Duodenal mucosa (tissue), 2 donors: ENCODE data around the gene CYSRT1.
A peak's percentile ranks its signal among the peaks of the same experiment; 100 is the strongest.

Source experiments
- H3K27ac ChIP-seq: one replicate; pipeline ENCODE4 v1.7.0; 2013; ENCODE audit warnings: low read depth, low read length
- H3K27me3 ChIP-seq, 2 donors: one replicate each; pipeline ENCODE4 v1.7.0; 2013; ENCODE audit warnings: low read length in 2 of 2, control low read depth in 1 of 2; ENCODE audit not compliant: insufficient read depth in 2 of 2, control insufficient read depth in 1 of 2
- H3K36me3 ChIP-seq, 2 donors: one replicate each; pipeline ENCODE4 v1.7.0; 2013; ENCODE audit warnings: low read length in 2 of 2, control low read depth in 1 of 2; ENCODE audit not compliant: insufficient read depth in 2 of 2, control insufficient read depth in 1 of 2
- H3K4me1 ChIP-seq, 2 donors: one replicate each; pipeline ENCODE4 v1.7.0; 2013; ENCODE audit warnings: low read length in 2 of 2, control low read depth in 1 of 2; ENCODE audit not compliant: insufficient read depth in 2 of 2, control insufficient read depth in 1 of 2
- H3K4me3 ChIP-seq, 2 donors: one replicate each; pipeline ENCODE4 v1.7.0; 2013; ENCODE audit warnings: low read length in 2 of 2, low read depth in 1 of 2
- H3K9ac ChIP-seq, 2 donors: one replicate each; pipeline ENCODE4 v1.7.0; 2013; ENCODE audit warnings: low read length in 2 of 2, low read depth in 1 of 2
- H3K9me3 ChIP-seq, 2 donors: one replicate each; pipeline ENCODE4 v1.7.0; 2013; ENCODE audit warnings: low read length in 2 of 2, control low read depth in 1 of 2; ENCODE audit not compliant: control insufficient read depth in 1 of 2

The CYSRT1 gene

DNA sequence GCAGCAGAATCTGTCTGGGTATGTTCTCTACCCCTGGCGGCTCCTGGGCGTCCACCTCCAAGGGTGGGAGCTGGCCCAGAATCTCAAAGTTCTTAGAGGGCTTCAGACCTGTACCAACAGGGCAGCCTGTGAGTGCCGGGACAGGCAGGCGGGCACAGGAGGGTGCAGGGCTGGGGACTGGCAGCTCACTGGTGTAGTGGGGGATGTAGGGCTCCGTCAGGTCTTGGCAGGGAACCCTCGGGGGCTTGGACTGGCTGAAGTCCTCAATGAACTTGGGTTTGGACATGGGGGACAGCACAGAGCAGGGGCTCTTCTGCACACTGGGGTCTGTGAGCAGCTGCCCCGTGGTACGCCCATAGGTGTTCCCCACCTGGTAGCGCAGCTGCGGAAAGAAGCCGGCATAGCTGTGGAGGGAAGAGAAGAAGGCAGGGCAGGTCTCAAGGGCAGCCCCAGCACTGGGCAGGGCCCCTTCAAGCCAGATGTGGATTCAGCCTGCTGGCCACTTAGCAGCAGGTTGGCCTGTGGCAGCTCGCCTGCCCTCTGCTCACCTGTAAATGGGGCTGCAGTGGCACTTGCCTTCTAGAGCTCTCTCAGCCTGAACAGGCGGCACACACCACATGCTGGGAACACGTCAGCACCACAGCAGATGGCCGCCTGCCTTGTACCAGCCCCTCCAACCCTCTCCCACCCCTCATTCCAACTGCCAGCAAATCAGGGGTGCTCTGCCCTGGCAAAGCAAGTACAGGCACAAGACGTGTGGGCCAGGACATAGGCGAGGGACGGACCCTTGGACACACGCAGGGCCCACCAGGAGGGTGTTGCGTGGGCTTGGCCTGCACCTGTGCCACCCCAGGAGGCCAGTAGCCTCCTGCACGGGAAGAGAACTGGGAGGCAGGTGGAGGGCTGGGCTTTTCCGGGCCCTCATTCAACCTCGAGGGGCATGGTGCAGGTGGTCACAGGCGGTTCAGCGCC is 20.8 kb downstream of the CYSRT1 start:
- Histone ChIP-seq H3K27ac (no peak overlapping the region), H3K9ac (no peak overlapping the region), H3K27me3 (no peaks in the 10 kb centered on the region), H3K36me3 (peaks cover 3 to 21% of the 10 kb centered on the region in 2 donors), H3K4me3 (no peak overlapping the region), H3K4me1 (peaks cover 20 to 24% of the 10 kb centered on the region in 2 donors), H3K9me3 (no peaks in the 10 kb centered on the region)

DNA sequence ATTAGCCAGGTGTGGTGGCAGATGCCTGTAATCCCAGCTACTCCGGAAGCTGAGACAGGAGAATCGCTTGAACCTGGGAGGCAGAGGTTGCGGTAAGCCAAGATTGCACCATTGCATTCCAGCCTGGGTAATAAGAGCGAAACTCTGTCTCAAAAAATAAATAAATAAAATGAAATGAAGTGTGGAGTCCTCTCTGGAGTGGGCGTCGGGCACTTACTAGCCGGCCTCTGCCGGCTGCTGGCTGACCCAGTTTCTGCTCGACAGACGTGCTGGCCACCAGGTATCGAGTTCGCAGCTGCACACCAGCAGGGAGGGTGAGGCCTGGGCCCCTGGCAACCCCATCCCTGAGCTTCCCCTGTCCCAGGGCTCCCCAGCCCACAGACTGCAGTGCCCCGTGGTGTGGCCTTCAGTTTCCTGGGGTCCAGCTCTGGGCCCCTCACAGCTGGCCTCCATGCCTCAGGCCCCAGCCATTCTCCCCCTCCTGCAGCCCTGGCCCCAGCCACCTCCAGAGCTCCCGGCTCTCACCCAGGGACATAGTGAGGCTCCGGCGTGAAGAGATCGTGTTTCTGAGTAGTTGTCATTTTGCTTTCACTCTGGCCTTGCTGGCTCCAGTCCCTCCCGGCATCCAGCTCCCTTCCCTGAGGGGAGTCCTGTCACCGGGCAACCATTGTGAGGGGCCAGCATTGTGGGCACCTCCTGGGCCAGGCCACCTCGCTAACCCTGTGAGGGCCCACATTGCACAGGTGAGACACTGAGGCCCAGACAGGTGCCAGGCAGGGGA is 22.4 kb downstream of the CYSRT1 start:
- no peak overlapping the region for H3K27ac ChIP-seq
- no peaks in the 10 kb centered on the region for H3K27me3 ChIP-seq
- H3K4me3 ChIP-seq = no peak overlapping the region
- H3K9ac ChIP-seq = no peak overlapping the region
- peaks cover 16 to 18% of the 10 kb centered on the region in 2 donors for H3K4me1 ChIP-seq
- H3K9me3 ChIP-seq = no peaks in the 10 kb centered on the region
- peaks cover 0 to 16% of the 10 kb centered on the region in 2 donors for H3K36me3 ChIP-seq

DNA sequence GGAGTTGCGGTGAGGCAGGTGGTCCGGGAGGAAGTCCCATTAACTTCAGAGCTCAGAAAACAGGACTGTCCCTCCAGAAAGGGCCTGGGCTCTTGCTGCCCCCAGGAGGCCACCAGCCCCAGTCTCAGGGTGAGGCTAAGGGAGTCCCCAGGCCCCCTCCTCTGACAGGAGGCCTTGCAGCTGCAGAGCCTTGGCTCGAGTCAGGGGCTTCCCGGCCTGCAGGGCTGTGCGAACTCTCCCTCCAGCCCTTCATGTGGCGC is 22.9 kb downstream of the CYSRT1 start:
- peaks cover 0 to 11% of the 10 kb centered on the region in 2 donors for H3K36me3 ChIP-seq
- H3K27ac ChIP-seq = no peak overlapping the region
- no peak overlapping the region for H3K9ac ChIP-seq
- no peak overlapping the region for H3K4me3 ChIP-seq
- no peaks in the 10 kb centered on the region for H3K9me3 ChIP-seq
- H3K27me3 ChIP-seq = no peaks in the 10 kb centered on the region
- peaks cover 11 to 16% of the 10 kb centered on the region in 2 donors for H3K4me1 ChIP-seq

DNA sequence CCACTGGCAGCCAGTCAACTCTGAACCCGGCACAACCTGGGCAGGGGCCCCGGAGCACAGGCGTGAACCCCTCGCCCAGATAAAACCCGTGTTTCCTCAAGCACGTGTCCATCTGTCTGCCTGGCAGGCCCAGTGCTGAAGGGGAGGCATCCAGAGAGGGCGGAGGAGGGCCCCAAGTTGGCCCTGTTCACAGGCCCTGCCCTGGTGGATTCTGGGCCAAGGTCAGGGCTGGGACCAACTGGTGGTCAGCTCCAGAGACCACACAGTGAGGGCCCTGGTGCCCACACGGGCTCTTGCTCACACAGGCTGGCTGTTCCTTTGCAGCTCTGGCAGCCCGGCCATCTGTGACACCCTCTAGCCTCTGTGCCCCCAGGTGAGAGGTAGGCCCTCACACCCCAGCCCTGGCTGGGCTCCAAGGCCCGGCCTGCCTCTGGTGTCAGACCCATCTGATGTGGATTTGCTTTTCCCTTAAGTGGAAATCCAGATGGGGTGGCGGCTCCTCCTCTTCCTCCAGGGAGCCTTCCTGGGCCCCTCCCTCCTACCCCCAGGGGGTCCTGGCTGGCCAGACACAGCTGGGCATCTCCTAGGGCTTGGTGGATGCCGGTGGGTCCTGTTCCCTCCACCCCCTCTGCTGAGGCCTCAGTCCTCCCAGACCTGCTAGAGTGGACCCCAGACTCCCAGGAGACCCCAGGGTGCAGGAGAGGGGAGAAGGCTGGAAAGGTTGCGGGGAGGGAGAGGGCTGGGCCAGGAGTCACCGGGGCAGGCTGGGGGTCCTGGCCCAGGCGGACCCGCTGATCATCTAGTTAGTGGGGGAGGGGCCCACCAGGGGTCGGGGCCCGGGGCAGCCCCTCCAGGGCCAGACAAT is 25.6 kb downstream of the CYSRT1 start:
- H3K36me3 ChIP-seq = no peaks in the 10 kb centered on the region
- H3K9ac ChIP-seq = no peak overlapping the region
- no peaks in the 10 kb centered on the region for H3K9me3 ChIP-seq
- no peaks in the 10 kb centered on the region for H3K27me3 ChIP-seq
- H3K4me1 ChIP-seq = peaks cover 8 to 18% of the 10 kb centered on the region in 2 donors
- H3K27ac ChIP-seq = no peak overlapping the region
- no peak overlapping the region for H3K4me3 ChIP-seq

DNA sequence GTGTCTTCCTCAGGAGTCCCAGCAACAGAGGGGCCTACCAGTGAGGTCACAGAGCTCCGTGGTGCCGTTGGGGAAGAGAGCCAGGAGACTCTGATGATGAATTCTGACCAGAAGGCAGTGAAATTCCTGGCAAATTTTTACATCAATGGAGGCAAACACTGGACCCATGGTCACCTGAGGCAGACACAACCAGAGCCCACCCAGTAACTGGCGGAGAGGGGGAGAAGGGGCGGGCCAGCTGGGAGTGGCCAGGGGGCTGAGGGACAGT is 26.2 kb downstream of the CYSRT1 start, which contains the start of gene STPG3:
Gene STPG3 (plus strand): TSS at position 93 of the 268 bp plus-strand sequence. CDS start 1 bp downstream, at position 94.
- Histone ChIP-seq H3K9ac (no peak within 1 kb of the TSS), H3K4me3 (no peak within 1 kb of the TSS), H3K9me3 (no peaks in the 10 kb centered on the region), H3K27ac (no peak within 1 kb of the TSS), H3K4me1 (peaks cover 12 to 24% of the 10 kb centered on the region in 2 donors), H3K27me3 (no peaks in the 10 kb centered on the region), H3K36me3 (peaks cover 0 to under 1% of the 10 kb centered on the region in 2 donors)

DNA sequence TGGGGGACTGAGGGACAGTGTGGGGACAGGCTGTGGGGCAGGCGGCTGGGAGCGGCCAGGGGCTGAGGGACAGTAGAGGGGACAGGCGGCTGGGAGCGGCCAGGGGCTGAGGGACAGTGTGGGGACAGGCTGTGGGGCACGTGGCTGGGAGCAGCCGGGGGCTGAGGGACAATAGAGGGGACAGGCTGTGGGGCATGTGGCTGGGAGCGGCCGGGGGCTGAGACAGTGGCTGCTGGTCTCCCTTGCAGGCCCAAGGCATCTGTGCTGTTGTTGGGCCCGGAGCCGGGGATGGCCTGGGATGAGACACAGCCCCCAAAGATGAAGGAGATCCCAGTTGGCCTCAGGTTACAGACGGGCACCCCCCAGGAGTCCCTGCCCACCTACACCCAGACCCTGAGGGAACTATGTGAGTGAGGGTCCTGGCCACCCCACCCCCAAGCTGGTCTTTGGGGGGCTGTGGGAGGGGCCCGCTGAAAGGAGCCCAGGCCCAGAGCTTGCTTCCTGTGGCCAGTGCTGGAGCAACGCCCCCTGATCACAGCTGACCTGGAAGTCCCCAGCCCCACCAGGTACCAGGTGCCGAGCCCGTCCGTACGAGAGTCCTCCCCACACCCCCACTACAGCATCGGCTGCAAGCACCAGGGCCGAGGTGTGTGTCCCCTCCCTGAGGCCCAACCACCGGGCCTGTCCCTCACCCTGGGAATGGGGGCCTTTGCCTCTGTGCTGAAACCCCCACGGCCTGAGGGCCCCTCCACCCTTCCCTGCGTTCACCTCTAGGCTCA is 26.7 kb downstream of the CYSRT1 start:
- Histone ChIP-seq H3K27ac (no peak overlapping the region), H3K9me3 (no peaks in the 10 kb centered on the region), H3K4me1 (peaks cover 18 to 29% of the 10 kb centered on the region in 2 donors)

DNA sequence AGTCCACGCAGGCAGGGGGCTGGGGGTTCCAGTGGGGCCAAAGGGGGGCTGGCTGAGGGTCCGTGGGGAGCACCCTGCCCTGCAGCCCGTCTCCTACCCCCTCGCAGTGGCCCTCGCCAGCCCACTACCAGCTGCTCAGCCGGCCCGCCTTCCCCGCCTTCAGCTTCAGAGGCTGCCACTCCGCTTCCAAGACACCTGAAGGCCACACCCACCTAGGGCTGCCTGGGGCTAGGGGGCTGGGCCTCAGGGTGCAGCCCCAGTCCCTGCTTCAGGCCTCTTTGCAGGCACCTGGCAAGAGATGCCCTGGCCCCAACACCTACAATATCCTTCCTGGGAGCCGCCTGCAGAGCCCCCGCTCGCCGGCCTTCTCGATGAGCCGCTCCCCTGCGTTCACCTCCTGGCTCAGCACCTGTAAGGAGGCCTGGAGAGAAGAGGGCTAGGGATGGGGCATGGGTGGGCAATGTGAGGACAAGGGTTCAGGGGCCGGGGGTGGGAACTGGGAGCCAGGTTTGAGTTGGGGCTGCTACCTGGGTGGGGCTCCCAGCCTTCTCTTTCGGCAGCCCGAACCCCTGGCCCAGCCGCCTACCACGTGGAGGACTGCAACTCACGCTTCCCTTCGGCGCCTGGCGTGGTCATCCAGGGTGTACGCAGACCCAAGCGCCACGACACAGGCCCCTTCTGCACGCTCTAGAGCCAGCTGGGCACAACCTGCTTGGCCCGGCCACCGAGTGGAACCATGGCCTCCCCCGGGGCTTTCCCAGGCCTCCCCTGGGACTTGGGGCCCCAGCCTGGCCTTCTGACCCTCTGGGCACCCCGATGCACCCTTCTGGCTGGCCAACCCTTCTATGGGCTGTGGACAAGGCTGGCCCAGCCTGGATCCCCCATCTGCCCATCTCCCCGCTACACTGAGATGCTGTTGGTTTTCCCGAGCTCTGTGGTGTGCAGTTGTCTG is 27.9 kb downstream of the CYSRT1 start:
- H3K36me3 ChIP-seq = peaks cover 0 to 10% of the 10 kb centered on the region in 2 donors
- no peak overlapping the region for H3K9ac ChIP-seq
- no peak overlapping the region for H3K4me3 ChIP-seq
- H3K27ac ChIP-seq = no peak overlapping the region
- no peaks in the 10 kb centered on the region for H3K27me3 ChIP-seq
- H3K4me1 ChIP-seq = peaks cover 21 to 33% of the 10 kb centered on the region in 2 donors
- H3K9me3 ChIP-seq = no peaks in the 10 kb centered on the region

More for the DNA sequence above, 26.7 kb downstream of the CYSRT1 start:
- Histone ChIP-seq H3K27me3 (no peaks in the 10 kb centered on the region), H3K4me3 (no peak overlapping the region), H3K36me3 (peaks cover 0 to 6% of the 10 kb centered on the region in 2 donors), H3K9ac (no peak overlapping the region)

DNA sequence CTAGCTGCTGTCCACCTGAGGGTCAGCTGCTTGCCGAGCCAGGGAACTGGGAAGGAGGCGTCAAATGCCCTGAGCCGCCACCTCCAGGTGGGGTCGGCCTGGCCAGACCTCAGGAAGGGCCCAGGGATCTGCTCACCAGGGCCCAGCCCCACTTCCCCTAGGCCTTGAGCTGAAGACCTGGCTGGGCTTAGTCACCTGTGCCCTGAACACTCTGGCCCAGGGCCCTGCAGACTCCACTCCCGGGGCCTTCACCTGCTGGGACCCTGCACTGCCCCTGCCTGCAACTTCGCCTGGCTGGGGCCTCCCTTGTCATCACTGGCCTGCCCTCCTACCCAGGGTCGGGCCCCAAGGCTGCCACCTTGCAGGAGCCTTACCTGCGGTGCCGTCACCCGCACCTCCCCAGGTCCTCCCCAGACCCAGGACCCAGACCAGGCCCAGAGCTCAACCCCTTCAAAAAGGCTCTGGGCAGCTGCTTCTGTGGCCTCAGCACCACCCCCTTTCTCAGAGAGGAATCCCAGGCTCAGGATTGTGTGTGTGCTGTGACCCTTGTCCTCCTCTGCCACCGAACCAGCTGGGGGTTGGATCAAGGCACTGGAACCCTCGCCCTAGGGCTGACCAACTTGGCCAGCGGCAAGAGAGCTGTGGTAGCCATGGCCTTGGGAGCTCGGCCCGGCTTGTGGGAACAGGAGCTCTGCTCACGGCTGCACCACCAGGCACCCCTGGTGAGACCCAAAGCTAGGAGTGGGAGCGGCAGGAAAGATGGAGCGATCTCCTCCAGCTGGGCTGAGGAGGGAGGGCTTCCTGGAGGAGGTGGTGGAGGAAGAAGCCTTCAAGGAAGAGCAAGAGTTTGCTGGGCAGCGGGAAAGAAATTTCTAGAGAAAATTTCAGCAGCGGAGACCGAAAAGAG is 29.0 kb downstream of the CYSRT1 start:
- Histone ChIP-seq H3K4me3 (peak overlapping the region; percentile 78 to 79), H3K9ac (peak overlapping the region; percentile 74 to 91), H3K9me3 (no peaks in the 10 kb centered on the region), H3K36me3 (peaks cover under 1 to 18% of the 10 kb centered on the region in 2 donors), H3K27ac (peak overlapping the region; percentile 63), H3K27me3 (no peaks in the 10 kb centered on the region), H3K4me1 (peaks cover 21 to 33% of the 10 kb centered on the region in 2 donors)
